CD4-positive, alpha-beta T cell treated with Interleukin-21 for 1 hour (primary cell): ENCODE measurements around the gene CIAO2B.
"Not testable (repeated sequence)": the region's sequence is repeated elsewhere in the genome, so short reads cannot be mapped to it uniquely, and the experiment has no call there.

Source experiments
- DNase-seq: peaks from one replicate; pipeline ENCODE4 v3.0.0-alpha.2; 2020

The CIAO2B gene

GRCh38 chr16:66936889-66937554 is 2.8 kb upstream of the CIAO2B start:
- no peak for DNase-seq

- no peak for DNase-seq
Observed at GRCh38 chr16:66936462-66936861, 2.3 kb upstream of the CIAO2B start.

- DNase-seq, result no peak
Observed at GRCh38 chr16:66935314-66936011, 1.3 kb upstream of the CIAO2B start, which contains the start of gene CES2. CES2 (plus strand) TSS chr16:66935516; CDS start chr16:66935636, 120 bp downstream.

GRCh38 chr16:66934839-66935313 is 674 bp upstream of the CIAO2B start:
- not testable (repeated sequence) for DNase-seq

GRCh38 chr16:66933776-66934137 is 445 bp downstream of the CIAO2B start:
- DNase-seq, result no peak

GRCh38 chr16:66932076-66932475 is 2.1 kb downstream of the CIAO2B start:
- DNase-seq, result no peak

GRCh38 chr16:66931665-66932064 is 2.5 kb downstream of the CIAO2B start:
- no peak for DNase-seq

- no peak for DNase-seq
Observed at GRCh38 chr16:66930189-66930588, 4.0 kb downstream of the CIAO2B start.

GRCh38 chr16:66928702-66929388 is 5.4 kb downstream of the CIAO2B start:
- DNase-seq, result peak; percentile 31

- no peak for DNase-seq
Observed at GRCh38 chr16:66927918-66928649, 6.1 kb downstream of the CIAO2B start.

GRCh38 chr16:66926961-66927436 is 7.2 kb downstream of the CIAO2B start:
- no peak for DNase-seq

- no peak for DNase-seq
Observed at GRCh38 chr16:66926171-66926947, 7.8 kb downstream of the CIAO2B start.

- DNase-seq, result peak; percentile 25
Observed at GRCh38 chr16:66925322-66925840, 8.8 kb downstream of the CIAO2B start, which contains the start of gene RRAD. RRAD (minus strand) TSS chr16:66925535; CDS start chr16:66925179, 356 bp downstream.

GRCh38 chr16:66924527-66925321 is 9.5 kb downstream of the CIAO2B start:
- peak; percentile 32 for DNase-seq

GRCh38 chr16:66923866-66924265 is 10.3 kb downstream of the CIAO2B start:
- DNase-seq, result no peak

GRCh38 chr16:66923247-66923731 is 10.9 kb downstream of the CIAO2B start:
- DNase-seq, result no peak

GRCh38 chr16:66921729-66922450 is 12.3 kb downstream of the CIAO2B start:
- DNase-seq, result no peak

GRCh38 chr16:66920924-66921680 is 13.1 kb downstream of the CIAO2B start:
- DNase-seq, result no peak

- no peak for DNase-seq
Observed at GRCh38 chr16:66920299-66920590, 14.0 kb downstream of the CIAO2B start.
